Measurements from ENCODE around the gene KMO. TPM values are rescaled to one million over a fixed set of nuclear protein-coding genes. Genes with fewer than 3 reads are reported as not detected.

The KMO gene
- total and polyA plus RNA-seq, 8 donors, result 0.06 to 0.33 (median 0.18) TPM; not detected in 5

GRCh38 chr1:241553886-241554592, 21.9 kb downstream of the KMO start:
- H3K27ac ChIP-seq, result no peak overlapping the region
- H3K27me3 ChIP-seq, result no peaks in the 10 kb centered on the region
- H3K4me3 ChIP-seq, result no peak overlapping the region
- TF ChIP-seq EP300 (IDR thresholded peaks at IDR 0.05), result no peak
- no peak for TF ChIP-seq POLR2A (IDR thresholded peaks at IDR 0.05)
- TF ChIP-seq POLR2AphosphoS5 (IDR thresholded peaks at IDR 0.05), result no peak
- TF ChIP-seq CTCF (IDR thresholded peaks at IDR 0.05), result no peak
- intact Hi-C loops (cut with DNase I; ENCODE audit: low total_unique reads), result no loop called here
- no peaks in the 10 kb centered on the region for H3K4me1 ChIP-seq
- H3K9me3 ChIP-seq, result no peaks in the 10 kb centered on the region
- 73 to 87% (median 81%) methylated on average over 7 of the region's 7 CpGs for WGBS, 5 donors
- no peaks in the 10 kb centered on the region for H3K36me3 ChIP-seq
- no peak for DNase-seq

- intact Hi-C loops (cut with DNase I; ENCODE audit: low total_unique reads), result no loop called here
- 90 to 94% (median 93%) methylated on average over 3 of the region's 3 CpGs for WGBS, 5 donors
- H3K27ac ChIP-seq, result no peak overlapping the region
- H3K4me3 ChIP-seq, result no peak overlapping the region
- no peak for TF ChIP-seq POLR2A (IDR thresholded peaks at IDR 0.05)
- no peak for TF ChIP-seq EP300 (IDR thresholded peaks at IDR 0.05)
- no peak for TF ChIP-seq POLR2AphosphoS5 (IDR thresholded peaks at IDR 0.05)
- no peak for TF ChIP-seq CTCF (IDR thresholded peaks at IDR 0.05)
- H3K36me3 ChIP-seq, result no peaks in the 10 kb centered on the region
- H3K9me3 ChIP-seq, result no peaks in the 10 kb centered on the region
- H3K27me3 ChIP-seq, result no peaks in the 10 kb centered on the region
- no peaks in the 10 kb centered on the region for H3K4me1 ChIP-seq
- DNase-seq, result no peak
Observed at GRCh38 chr1:241555526-241555925, 23.3 kb downstream of the KMO start.

GRCh38 chr1:241557031-241557430, 24.9 kb downstream of the KMO start:
- no peaks in the 10 kb centered on the region for H3K4me1 ChIP-seq
- 77 to 90% (median 83%) methylated on average over 5 of the region's 5 CpGs for WGBS, 5 donors
- intact Hi-C loops (cut with DNase I; ENCODE audit: low total_unique reads), result no loop called here
- H3K36me3 ChIP-seq, result no peaks in the 10 kb centered on the region
- DNase-seq, result no peak
- H3K4me3 ChIP-seq, result no peak overlapping the region
- no peak overlapping the region for H3K27ac ChIP-seq
- TF ChIP-seq POLR2AphosphoS5 (IDR thresholded peaks at IDR 0.05), result no peak
- TF ChIP-seq EP300 (IDR thresholded peaks at IDR 0.05), result no peak
- TF ChIP-seq CTCF (IDR thresholded peaks at IDR 0.05), result no peak
- TF ChIP-seq POLR2A (IDR thresholded peaks at IDR 0.05), result no peak
- no peaks in the 10 kb centered on the region for H3K27me3 ChIP-seq
- H3K9me3 ChIP-seq, result no peaks in the 10 kb centered on the region

GRCh38 chr1:241557551-241558193, 25.5 kb downstream of the KMO start:
- no peaks in the 10 kb centered on the region for H3K27me3 ChIP-seq
- 76 to 80% (median 79%) methylated on average over 5 of the region's 5 CpGs for WGBS, 5 donors
- no peak overlapping the region for H3K27ac ChIP-seq
- H3K36me3 ChIP-seq, result no peaks in the 10 kb centered on the region
- TF ChIP-seq EP300 (IDR thresholded peaks at IDR 0.05) (no peak), CTCF (IDR thresholded peaks at IDR 0.05) (no peak), POLR2A (IDR thresholded peaks at IDR 0.05) (no peak), POLR2AphosphoS5 (IDR thresholded peaks at IDR 0.05) (no peak)
- no peak for DNase-seq
- intact Hi-C loops (cut with DNase I; ENCODE audit: low total_unique reads), result no loop called here
- H3K4me1 ChIP-seq, result no peaks in the 10 kb centered on the region
- H3K9me3 ChIP-seq, result no peaks in the 10 kb centered on the region
- H3K4me3 ChIP-seq, result no peak overlapping the region
